Activated CD4-positive, alpha-beta T cell treated with anti-CD3 and anti-CD28 coated beads, Interleukin-2, amount 10 ng/mL, durations not matched to agents 7 days and 5 days (primary cell): Measurements from ENCODE around the gene APOF. TPM values are rescaled to one million over a fixed set of nuclear protein-coding genes. Genes with fewer than 3 reads are reported as not detected.
A peak's percentile ranks its signal among the peaks of the same experiment; 100 is the strongest.
"Not testable (repeated sequence)": the region's sequence is repeated elsewhere in the genome, so short reads cannot be mapped to it uniquely, and the experiment has no call there.

ENCODE experiments used
- CTCF ChIA-PET: fragments of 350-600 bp; sonication (Branson Sonifier 250); formaldehyde crosslinking; loops from one replicate; lab custom pipeline; 2021; ENCODE audit warnings: antibody characterized with exemption; lab: Charles Lee
- POLR2A ChIA-PET: fragments of 350-600 bp; sonication (Branson Sonifier 250); formaldehyde crosslinking; loops from one replicate; lab custom pipeline; 2021; ENCODE audit warnings: antibody characterized with exemption; lab: Charles Lee
- DNase-seq: peaks from one replicate; pipeline ENCODE4 v3.0.0-alpha.2; 2020
- H3K27ac Mint-ChIP-seq: one replicate; pipeline ENCODE4 v1.8.0; 2021; ENCODE audit warnings: mild to moderate bottlenecking, moderate library complexity, mixed read lengths
- H3K27me3 Mint-ChIP-seq: one replicate; pipeline ENCODE4 v1.8.0; 2021; ENCODE audit warnings: mixed read lengths
- H3K36me3 Mint-ChIP-seq: one replicate; pipeline ENCODE4 v1.8.0; 2021; ENCODE audit warnings: low read depth, mixed read lengths
- H3K4me1 Mint-ChIP-seq: one replicate; pipeline ENCODE4 v1.8.0; 2021; ENCODE audit warnings: mixed read lengths
- H3K4me3 Mint-ChIP-seq: one replicate; pipeline ENCODE4 v1.8.0; 2021; ENCODE audit warnings: mild to moderate bottlenecking, moderate library complexity, mixed read lengths
- H3K9me3 Mint-ChIP-seq: one replicate; pipeline ENCODE4 v1.8.0; 2021; ENCODE audit warnings: mixed read lengths
- total RNA-seq, 2 experiments: library from RNA; stranded (reverse); gene quantifications; one replicate each; pipeline ENCODE4 v1.2.3, GENCODE V29; 2021

Gene APOF
- total RNA-seq, 2 experiments from 2014 or later = not detected

- H3K4me3 Mint-ChIP-seq = peak within 1 kb of the TSS; percentile 91
- H3K27me3 Mint-ChIP-seq = no peaks in the 10 kb centered on the region
- peak; percentile 100 for DNase-seq
- CTCF ChIA-PET = interaction anchor here (0.6 to 3.9 kb wide), 19 partner anchors 8 to 276 kb away, joined by 3 to 26 read pairs (median 4); partner anchors contain the start of genes ANKRD52, CNPY2, IL23A and RNF41
- H3K36me3 Mint-ChIP-seq = peaks cover 29% of the 10 kb centered on the region
- H3K27ac Mint-ChIP-seq = peak within 1 kb of the TSS; percentile 99
- POLR2A ChIA-PET = interaction anchor here (0.5 to 2.3 kb wide), 10 partner anchors 15 to 374 kb away, joined by 3 to 10 read pairs (median 3); partner anchors contain the start of genes CNPY2 and IL23A
- no peaks in the 10 kb centered on the region for H3K9me3 Mint-ChIP-seq
- H3K4me1 Mint-ChIP-seq = peaks cover 32% of the 10 kb centered on the region
These were observed 2.5 kb downstream of the APOF start, which contains the start of gene STAT2 for GRCh38 chr12:56359851-56360767. STAT2 (minus strand) TSS chr12:56360107; CDS start chr12:56356571, 3,536 bp downstream.

- Mint-ChIP-seq H3K4me1 (peaks cover 32% of the 10 kb centered on the region), H3K27me3 (no peaks in the 10 kb centered on the region), H3K9me3 (no peaks in the 10 kb centered on the region), H3K36me3 (peaks cover 39% of the 10 kb centered on the region), H3K4me3 (peak overlapping the region; percentile 91), H3K27ac (peak overlapping the region; percentile 99)
- ChIA-PET POLR2A (interaction anchor here (0.6 to 2.3 kb wide), 7 partner anchors 16 to 241 kb away, joined by 3 to 10 read pairs (median 3); partner anchors contain the start of genes CNPY2, IL23A and ZC3H10), CTCF (interaction anchor here (0.5 to 3.9 kb wide), 12 partner anchors 9 to 170 kb away, joined by 3 to 26 read pairs (median 4); partner anchors contain the start of genes IL23A, RNF41 and SMARCC2)
- DNase-seq = no peak
These were observed 3.7 kb downstream of the APOF start for GRCh38 chr12:56358836-56359532.

- Mint-ChIP-seq H3K36me3 (peaks cover 71% of the 10 kb centered on the region), H3K27me3 (no peaks in the 10 kb centered on the region), H3K27ac (no peak overlapping the region), H3K4me1 (peaks cover 8% of the 10 kb centered on the region), H3K4me3 (no peak overlapping the region), H3K9me3 (no peaks in the 10 kb centered on the region)
- ChIA-PET POLR2A (interaction anchor here (0.6 to 1.2 kb wide), 2 partner anchors 13 to 117 kb away, joined by 3 to 4 read pairs; partner anchors contain the start of gene IL23A), CTCF (interaction anchor here (0.5 to 3.5 kb wide), 10 partner anchors 9 to 113 kb away, joined by 3 to 21 read pairs (median 3); partner anchors contain the start of genes ANKRD52, IL23A and STAT2)
- DNase-seq = no peak
These were observed 11.3 kb downstream of the APOF start for GRCh38 chr12:56351325-56351724.

GRCh38 chr12:56350662-56351061, 12.0 kb downstream of the APOF start:
- peaks cover 4% of the 10 kb centered on the region for H3K4me1 Mint-ChIP-seq
- no peak overlapping the region for H3K27ac Mint-ChIP-seq
- no peaks in the 10 kb centered on the region for H3K27me3 Mint-ChIP-seq
- no peak overlapping the region for H3K4me3 Mint-ChIP-seq
- CTCF ChIA-PET = interaction anchor here (0.6 to 3.5 kb wide), 8 partner anchors 8 to 92 kb away, joined by 3 to 21 read pairs (median 3); partner anchors contain the start of genes ANKRD52, IL23A and STAT2
- no peaks in the 10 kb centered on the region for H3K9me3 Mint-ChIP-seq
- DNase-seq = no peak
- POLR2A ChIA-PET = interaction anchor here (1.2 kb wide), 1 partner anchor 12 kb away, joined by 3 read pairs; the partner anchor contains the start of gene IL23A
- peaks cover 71% of the 10 kb centered on the region for H3K36me3 Mint-ChIP-seq

- H3K4me3 Mint-ChIP-seq = no peak overlapping the region
- CTCF ChIA-PET = interaction anchor here (0.6 to 3.5 kb wide), 3 partner anchors 11 to 321 kb away, joined by 4 to 21 read pairs (median 5); partner anchors contain the start of genes CNPY2 and STAT2
- POLR2A ChIA-PET = interaction anchor here (1.1 kb wide), 1 partner anchor 24 kb away, joined by 3 read pairs; no protein-coding TSS in a partner anchor
- no peaks in the 10 kb centered on the region for H3K9me3 Mint-ChIP-seq
- H3K36me3 Mint-ChIP-seq = peaks cover 67% of the 10 kb centered on the region
- no peak for DNase-seq
- H3K27me3 Mint-ChIP-seq = no peaks in the 10 kb centered on the region
- H3K27ac Mint-ChIP-seq = no peak overlapping the region
- H3K4me1 Mint-ChIP-seq = peaks cover 3% of the 10 kb centered on the region
These were observed 13.9 kb downstream of the APOF start for GRCh38 chr12:56348776-56349175.

- H3K36me3 Mint-ChIP-seq = peaks cover 77% of the 10 kb centered on the region
- not testable (repeated sequence) for H3K27ac Mint-ChIP-seq, H3K4me1 Mint-ChIP-seq, H3K9me3 Mint-ChIP-seq, H3K4me3 Mint-ChIP-seq, DNase-seq, H3K27me3 Mint-ChIP-seq
- ChIA-PET POLR2A (interaction anchor here (1.0 kb wide), 1 partner anchor 31 kb away, joined by 3 read pairs; the partner anchor contains the start of gene CNPY2), CTCF (interaction anchor here (1.3 to 4.6 kb wide), 4 partner anchors 9 to 158 kb away, joined by 4 to 26 read pairs (median 4); partner anchors contain the start of genes IL23A, SMARCC2 and STAT2)
These were observed 15.4 kb downstream of the APOF start for GRCh38 chr12:56347255-56347654.

GRCh38 chr12:56346675-56347074, 16.0 kb downstream of the APOF start:
- no peaks in the 10 kb centered on the region for H3K27me3 Mint-ChIP-seq
- DNase-seq = no peak
- H3K4me3 Mint-ChIP-seq = no peak overlapping the region
- no peak overlapping the region for H3K27ac Mint-ChIP-seq
- H3K9me3 Mint-ChIP-seq = no peaks in the 10 kb centered on the region
- ChIA-PET CTCF (interaction anchor here (0.9 to 4.6 kb wide), 6 partner anchors 9 to 312 kb away, joined by 3 to 26 read pairs (median 4); partner anchors contain the start of genes IL23A, SMARCC2 and STAT2), POLR2A (interaction anchor here (0.5 to 1.0 kb wide), 3 partner anchors 31 to 1501 kb away, joined by 3 to 13 read pairs (median 3); partner anchors contain the start of gene CNPY2)
- H3K36me3 Mint-ChIP-seq = peaks cover 79% of the 10 kb centered on the region
- H3K4me1 Mint-ChIP-seq = peaks cover 5% of the 10 kb centered on the region

GRCh38 chr12:56342290-56342689, 20.4 kb downstream of the APOF start:
- CTCF ChIA-PET = interaction anchor here (0.6 to 1.3 kb wide), 7 partner anchors 9 to 1198 kb away, joined by 3 to 5 read pairs (median 3); no protein-coding TSS in a partner anchor
- H3K27ac Mint-ChIP-seq, H3K4me3 Mint-ChIP-seq, DNase-seq, H3K27me3 Mint-ChIP-seq, POLR2A ChIA-PET, H3K9me3 Mint-ChIP-seq: not testable (repeated sequence)
- Mint-ChIP-seq H3K36me3 (peaks cover 64% of the 10 kb centered on the region), H3K4me1 (peaks cover 39% of the 10 kb centered on the region)

GRCh38 chr12:56341616-56342015, 21.0 kb downstream of the APOF start:
- Mint-ChIP-seq H3K9me3 (no peaks in the 10 kb centered on the region), H3K4me3 (no peak overlapping the region), H3K27ac (no peak overlapping the region), H3K36me3 (peaks cover 58% of the 10 kb centered on the region), H3K4me1 (peaks cover 41% of the 10 kb centered on the region), H3K27me3 (no peaks in the 10 kb centered on the region)
- POLR2A ChIA-PET = no interaction called here
- CTCF ChIA-PET = interaction anchor here (0.7 to 1.3 kb wide), 4 partner anchors 9 to 50 kb away, joined by 3 to 4 read pairs (median 3); no protein-coding TSS in a partner anchor
- DNase-seq = no peak

- DNase-seq = no peak
- H3K27me3 Mint-ChIP-seq = no peaks in the 10 kb centered on the region
- no peaks in the 10 kb centered on the region for H3K9me3 Mint-ChIP-seq
- peak overlapping the region; percentile 97 for H3K27ac Mint-ChIP-seq
- ChIA-PET POLR2A (interaction anchor here (0.6 to 1.0 kb wide), 2 partner anchors 18 to 19 kb away, joined by 3 to 10 read pairs; no protein-coding TSS in a partner anchor), CTCF (interaction anchor here (0.6 to 2.6 kb wide), 7 partner anchors 10 to 188 kb away, joined by 3 to 11 read pairs (median 4); partner anchors contain the start of genes CNPY2 and SMARCC2)
- peaks cover 41% of the 10 kb centered on the region for H3K36me3 Mint-ChIP-seq
- peaks cover 53% of the 10 kb centered on the region for H3K4me1 Mint-ChIP-seq
- peak overlapping the region; percentile 73 for H3K4me3 Mint-ChIP-seq
These were observed 23.6 kb downstream of the APOF start for GRCh38 chr12:56339158-56339422.
